WERI-Rb-1 (cell line): ENCODE data around the gene AKIP1.

ENCODE experiments used
- DNase-seq: peaks from one replicate; pipeline ENCODE4 v3.0.0-alpha.2; 2020
- H3K27ac ChIP-seq: fragments of 250-450 bp; sonication (Bioruptor Pico); 2 replicates; pipeline ENCODE4 v1.5.1; 2020; ENCODE audit warnings: mild to moderate bottlenecking, moderate library complexity
- H3K27me3 ChIP-seq: fragments of 250-450 bp; sonication (Bioruptor Pico); 2 replicates; pipeline ENCODE4 v1.5.1; 2021; ENCODE audit warnings: mild to moderate bottlenecking, low read depth, moderate library complexity; ENCODE audit not compliant: insufficient read depth, severe bottlenecking
- H3K36me3 ChIP-seq: fragments of 250-450 bp; sonication (Bioruptor Pico); 2 replicates; pipeline ENCODE4 v1.5.1; 2020; ENCODE audit warnings: mild to moderate bottlenecking, moderate library complexity
- H3K4me3 ChIP-seq: 2 replicates; pipeline ENCODE4 v1.5.1; 2011; ENCODE audit warnings: low read depth, mild to moderate bottlenecking, control low read depth, low read length
- H3K9me3 ChIP-seq: fragments of 250-450 bp; sonication (Bioruptor Pico); 2 replicates; pipeline ENCODE4 v1.5.1; 2021; ENCODE audit warnings: mild to moderate bottlenecking, moderate library complexity; ENCODE audit not compliant: severe bottlenecking
- CTCF ChIP-seq: IDR thresholded peaks from 2 replicates; pipeline ENCODE4 v1.5.1; 2011; ENCODE audit warnings: low read depth, mild to moderate bottlenecking, control low read depth, inconsistent platforms, low read length

Gene AKIP1

GRCh38 chr11:8941341-8942103 lies 30.5 kb downstream of the AKIP1 start:
- Histone ChIP-seq H3K4me3 (no peak overlapping the region), H3K27ac (no peak overlapping the region), H3K27me3 (no peaks in the 10 kb centered on the region), H3K36me3 (no peaks in the 10 kb centered on the region), H3K9me3 (no peaks in the 10 kb centered on the region)
- no peak for TF ChIP-seq CTCF
- no peak for DNase-seq

GRCh38 chr11:8942518-8943066 lies 31.6 kb downstream of the AKIP1 start, which contains the start of gene ASCL3:
TSS of gene ASCL3 (minus strand) at chr11:8943016. CDS start at chr11:8938161, 4,855 bp downstream.
- H3K9me3 ChIP-seq: no peaks in the 10 kb centered on the region
- H3K36me3 ChIP-seq: peaks cover 5% of the 10 kb centered on the region
- TF ChIP-seq CTCF: no peak
- H3K4me3 ChIP-seq: no peak within 1 kb of the TSS
- DNase-seq: no peak
- H3K27ac ChIP-seq: no peak within 1 kb of the TSS
- H3K27me3 ChIP-seq: no peaks in the 10 kb centered on the region

- DNase-seq: no peak
- no peak for TF ChIP-seq CTCF
- Histone ChIP-seq H3K4me3 (no peak overlapping the region), H3K27me3 (no peaks in the 10 kb centered on the region), H3K9me3 (no peaks in the 10 kb centered on the region), H3K27ac (no peak overlapping the region), H3K36me3 (peaks cover 16% of the 10 kb centered on the region)
Observed at GRCh38 chr11:8947230-8947943, 36.4 kb downstream of the AKIP1 start.

- Histone ChIP-seq H3K9me3 (no peaks in the 10 kb centered on the region), H3K27ac (no peak overlapping the region), H3K36me3 (peaks cover 25% of the 10 kb centered on the region), H3K27me3 (no peaks in the 10 kb centered on the region), H3K4me3 (no peak overlapping the region)
- DNase-seq: no peak
- no peak for TF ChIP-seq CTCF
Observed at GRCh38 chr11:8948886-8949285, 37.9 kb downstream of the AKIP1 start.

- Histone ChIP-seq H3K27ac (no peak overlapping the region), H3K27me3 (no peaks in the 10 kb centered on the region), H3K9me3 (no peaks in the 10 kb centered on the region), H3K4me3 (no peak overlapping the region), H3K36me3 (peaks cover 15% of the 10 kb centered on the region)
- no peak for TF ChIP-seq CTCF
- no peak for DNase-seq
Observed at GRCh38 chr11:8956860-8957259, 45.9 kb downstream of the AKIP1 start.
